Epithelial cell of proximal tubule (primary cell): Measurements from ENCODE around the gene CDK2AP2. TPM values are rescaled to one million over a fixed set of nuclear protein-coding genes. Genes with fewer than 3 reads are reported as not detected.

Source experiments
- DNase-seq: peaks from one replicate; pipeline ENCODE4 v3.0.0-alpha.2; 2011; ENCODE audit warnings: low read depth
- H3K4me3 ChIP-seq: 2 replicates; pipeline ENCODE4 v1.5.1; 2011; ENCODE audit warnings: low read depth, mild to moderate bottlenecking, low read length
- CTCF ChIP-seq: conservative IDR thresholded peaks from 2 replicates; pipeline ENCODE4 v1.5.1; 2012; ENCODE audit warnings: low read depth, mild to moderate bottlenecking, low read length
- total RNA-seq: library from RNA; depleted of rRNA; stranded (reverse); fragments of >200 nt; gene quantifications from 2 replicates; pipeline ENCODE4 v1.2.3, GENCODE V29; 2015

Gene CDK2AP2
- total RNA-seq, 1 donor from 2014 or later: 165 TPM

- H3K4me3 ChIP-seq: no peak overlapping the region
- DNase-seq: no peak
- TF ChIP-seq CTCF: no peak
These were observed 15.9 kb upstream of the CDK2AP2 start for GRCh38 chr11:67523556-67524479.

- H3K4me3 ChIP-seq: no peak within 1 kb of the TSS
- TF ChIP-seq CTCF: no peak
- no peak for DNase-seq
These were observed 15.0 kb upstream of the CDK2AP2 start, which contains the start of gene CABP2 for GRCh38 chr11:67522844-67523555. Gene CABP2 (minus strand): TSS chr11:67523446. CDS start chr11:67523326, 120 bp downstream.

- DNase-seq: no peak
- TF ChIP-seq CTCF: no peak
- H3K4me3 ChIP-seq: no peak overlapping the region
These were observed 14.4 kb upstream of the CDK2AP2 start for GRCh38 chr11:67522338-67522737.

GRCh38 chr11:67521924-67522323, 14.0 kb upstream of the CDK2AP2 start:
- no peak for DNase-seq
- TF ChIP-seq CTCF: no peak
- H3K4me3 ChIP-seq: no peak overlapping the region

- no peak overlapping the region for H3K4me3 ChIP-seq
- no peak for DNase-seq
- no peak for TF ChIP-seq CTCF
These were observed 13.2 kb upstream of the CDK2AP2 start for GRCh38 chr11:67520856-67521824.

GRCh38 chr11:67519726-67520125, 11.8 kb upstream of the CDK2AP2 start:
- no peak for DNase-seq
- no peak overlapping the region for H3K4me3 ChIP-seq
- no peak for TF ChIP-seq CTCF
